ENCODE results near the gene SPC25. TPM values are rescaled to one million over a fixed set of nuclear protein-coding genes. Genes with fewer than 3 reads are reported as not detected.

SPC25 gene
- total and polyA plus RNA-seq, 9 of the 15 experiments (the other 6 are each of a cell fraction or from before 2014, with no cell fraction given): 44.8 to 100 (median 75.0) TPM

DNA sequence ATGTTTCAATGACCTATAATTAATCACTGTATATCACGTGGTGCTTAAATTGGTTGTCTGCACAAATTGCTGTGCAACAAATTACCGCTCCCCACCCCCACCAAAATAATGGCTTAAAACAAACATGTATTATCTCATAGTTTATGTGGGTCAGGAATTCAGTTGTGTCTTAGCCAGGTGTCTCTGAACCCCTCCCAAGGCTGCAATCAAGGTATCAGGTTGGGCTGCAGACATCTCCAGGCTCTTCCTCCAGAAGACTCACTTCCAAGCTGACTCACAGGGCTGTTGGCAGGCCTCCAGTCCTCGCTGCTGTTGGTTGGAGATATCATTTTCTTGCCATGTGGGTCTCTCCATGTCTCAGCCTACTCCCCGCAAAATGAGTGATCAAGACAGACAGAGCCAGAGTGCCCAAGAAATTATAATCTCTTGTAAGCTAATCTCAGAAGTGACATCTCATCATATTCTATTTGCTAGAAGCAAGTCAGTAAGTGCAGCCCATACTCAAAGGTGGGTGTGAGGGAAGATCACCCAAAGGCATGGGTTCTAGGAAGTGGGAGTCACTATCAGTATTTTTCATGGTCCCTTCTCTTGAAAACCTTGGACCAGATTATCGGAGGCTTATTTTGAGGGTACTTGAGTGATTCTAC lies 38.4 kb downstream of the SPC25 start (continued):
- TF ChIP-seq, protein P1, sequence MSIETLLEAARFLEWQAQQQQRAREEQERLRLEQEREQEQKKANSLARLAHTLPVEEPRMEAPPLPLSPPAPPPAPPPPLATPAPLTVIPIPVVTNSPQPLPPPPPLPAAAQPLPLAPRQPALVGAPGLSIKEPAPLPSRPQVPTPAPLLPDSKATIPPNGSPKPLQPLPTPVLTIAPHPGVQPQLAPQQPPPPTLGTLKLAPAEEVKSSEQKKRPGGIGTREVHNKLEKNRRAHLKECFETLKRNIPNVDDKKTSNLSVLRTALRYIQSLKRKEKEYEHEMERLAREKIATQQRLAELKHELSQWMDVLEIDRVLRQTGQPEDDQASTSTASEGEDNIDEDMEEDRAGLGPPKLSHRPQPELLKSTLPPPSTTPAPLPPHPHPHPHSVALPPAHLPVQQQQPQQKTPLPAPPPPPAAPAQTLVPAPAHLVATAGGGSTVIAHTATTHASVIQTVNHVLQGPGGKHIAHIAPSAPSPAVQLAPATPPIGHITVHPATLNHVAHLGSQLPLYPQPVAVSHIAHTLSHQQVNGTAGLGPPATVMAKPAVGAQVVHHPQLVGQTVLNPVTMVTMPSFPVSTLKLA (conservative IDR thresholded peaks at IDR 0.05): peak in 1 of 2 experiments; percentile 66
- TF ChIP-seq ZNF3 (CRISPR knock-in tag; IDR thresholded peaks at IDR 0.05): no peak
- TF ChIP-seq, protein P2, sequence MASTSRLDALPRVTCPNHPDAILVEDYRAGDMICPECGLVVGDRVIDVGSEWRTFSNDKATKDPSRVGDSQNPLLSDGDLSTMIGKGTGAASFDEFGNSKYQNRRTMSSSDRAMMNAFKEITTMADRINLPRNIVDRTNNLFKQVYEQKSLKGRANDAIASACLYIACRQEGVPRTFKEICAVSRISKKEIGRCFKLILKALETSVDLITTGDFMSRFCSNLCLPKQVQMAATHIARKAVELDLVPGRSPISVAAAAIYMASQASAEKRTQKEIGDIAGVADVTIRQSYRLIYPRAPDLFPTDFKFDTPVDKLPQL (IDR thresholded peaks at IDR 0.05; ENCODE audit: extremely low read depth, insufficient read length): no peak
- peak; percentile 96 for TF ChIP-seq TAL1 (IDR thresholded peaks at IDR 0.05)
- TF ChIP-seq, protein P3, sequence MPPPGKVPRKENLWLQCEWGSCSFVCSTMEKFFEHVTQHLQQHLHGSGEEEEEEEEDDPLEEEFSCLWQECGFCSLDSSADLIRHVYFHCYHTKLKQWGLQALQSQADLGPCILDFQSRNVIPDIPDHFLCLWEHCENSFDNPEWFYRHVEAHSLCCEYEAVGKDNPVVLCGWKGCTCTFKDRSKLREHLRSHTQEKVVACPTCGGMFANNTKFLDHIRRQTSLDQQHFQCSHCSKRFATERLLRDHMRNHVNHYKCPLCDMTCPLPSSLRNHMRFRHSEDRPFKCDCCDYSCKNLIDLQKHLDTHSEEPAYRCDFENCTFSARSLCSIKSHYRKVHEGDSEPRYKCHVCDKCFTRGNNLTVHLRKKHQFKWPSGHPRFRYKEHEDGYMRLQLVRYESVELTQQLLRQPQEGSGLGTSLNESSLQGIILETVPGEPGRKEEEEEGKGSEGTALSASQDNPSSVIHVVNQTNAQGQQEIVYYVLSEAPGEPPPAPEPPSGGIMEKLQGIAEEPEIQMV (tag; conservative IDR thresholded peaks at IDR 0.05; ENCODE audit: low read depth): no peak
- peak; percentile 64; the same call in 1 of the 2 replicates for TF ChIP-seq ZKSCAN1 (IDR thresholded peaks at IDR 0.05; ENCODE audit: low read depth, low read length)
- TF ChIP-seq, protein P4, sequence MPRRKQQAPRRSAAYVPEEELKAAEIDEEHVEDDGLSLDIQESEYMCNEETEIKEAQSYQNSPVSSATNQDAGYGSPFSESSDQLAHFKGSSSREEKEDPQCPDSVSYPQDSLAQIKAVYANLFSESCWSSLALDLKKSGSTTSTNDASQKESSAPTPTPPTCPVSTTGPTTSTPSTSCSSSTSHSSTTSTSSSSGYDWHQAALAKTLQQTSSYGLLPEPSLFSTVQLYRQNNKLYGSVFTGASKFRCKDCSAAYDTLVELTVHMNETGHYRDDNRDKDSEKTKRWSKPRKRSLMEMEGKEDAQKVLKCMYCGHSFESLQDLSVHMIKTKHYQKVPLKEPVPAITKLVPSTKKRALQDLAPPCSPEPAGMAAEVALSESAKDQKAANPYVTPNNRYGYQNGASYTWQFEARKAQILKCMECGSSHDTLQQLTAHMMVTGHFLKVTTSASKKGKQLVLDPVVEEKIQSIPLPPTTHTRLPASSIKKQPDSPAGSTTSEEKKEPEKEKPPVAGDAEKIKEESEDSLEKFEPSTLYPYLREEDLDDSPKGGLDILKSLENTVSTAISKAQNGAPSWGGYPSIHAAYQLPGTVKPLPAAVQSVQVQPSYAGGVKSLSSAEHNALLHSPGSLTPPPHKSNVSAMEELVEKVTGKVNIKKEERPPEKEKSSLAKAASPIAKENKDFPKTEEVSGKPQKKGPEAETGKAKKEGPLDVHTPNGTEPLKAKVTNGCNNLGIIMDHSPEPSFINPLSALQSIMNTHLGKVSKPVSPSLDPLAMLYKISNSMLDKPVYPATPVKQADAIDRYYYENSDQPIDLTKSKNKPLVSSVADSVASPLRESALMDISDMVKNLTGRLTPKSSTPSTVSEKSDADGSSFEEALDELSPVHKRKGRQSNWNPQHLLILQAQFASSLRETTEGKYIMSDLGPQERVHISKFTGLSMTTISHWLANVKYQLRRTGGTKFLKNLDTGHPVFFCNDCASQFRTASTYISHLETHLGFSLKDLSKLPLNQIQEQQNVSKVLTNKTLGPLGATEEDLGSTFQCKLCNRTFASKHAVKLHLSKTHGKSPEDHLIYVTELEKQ (CRISPR knock-in tag; IDR thresholded peaks at IDR 0.05): no peak
- TF ChIP-seq RBM14 (IDR thresholded peaks at IDR 0.05; ENCODE audit: borderline replicate concordance, insufficient read depth, low read depth, low read length): no peak
- TF ChIP-seq ZC3H11A (IDR thresholded peaks at IDR 0.05; ENCODE audit: low read depth, low read length): 0 out of 2 replicates have a peak, but pooled peaks have one; percentile 70
- no peak for TF ChIP-seq PHTF2 (CRISPR knock-in tag; IDR thresholded peaks at IDR 0.05)
- TF ChIP-seq, protein P5, sequence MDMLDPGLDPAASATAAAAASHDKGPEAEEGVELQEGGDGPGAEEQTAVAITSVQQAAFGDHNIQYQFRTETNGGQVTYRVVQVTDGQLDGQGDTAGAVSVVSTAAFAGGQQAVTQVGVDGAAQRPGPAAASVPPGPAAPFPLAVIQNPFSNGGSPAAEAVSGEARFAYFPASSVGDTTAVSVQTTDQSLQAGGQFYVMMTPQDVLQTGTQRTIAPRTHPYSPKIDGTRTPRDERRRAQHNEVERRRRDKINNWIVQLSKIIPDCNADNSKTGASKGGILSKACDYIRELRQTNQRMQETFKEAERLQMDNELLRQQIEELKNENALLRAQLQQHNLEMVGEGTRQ (CRISPR knock-in tag; IDR thresholded peaks at IDR 0.05): peak; percentile 70
- TF ChIP-seq FOXJ2 (tag; IDR thresholded peaks at IDR 0.05): no peak
- no peak for TF ChIP-seq ATF1 (CRISPR knock-in tag; IDR thresholded peaks at IDR 0.05)
- peak; percentile 38; the same call in 1 of the 2 replicates for TF ChIP-seq ATF1 (tag; IDR thresholded peaks at IDR 0.05)
- TF ChIP-seq RBM22 (IDR thresholded peaks at IDR 0.05; ENCODE audit: low read depth, low read length, poor library complexity, severe bottlenecking): no peak
- TF ChIP-seq CBFA2T2 (conservative IDR thresholded peaks at IDR 0.05): peak; percentile 97
- TF ChIP-seq, protein P6, sequence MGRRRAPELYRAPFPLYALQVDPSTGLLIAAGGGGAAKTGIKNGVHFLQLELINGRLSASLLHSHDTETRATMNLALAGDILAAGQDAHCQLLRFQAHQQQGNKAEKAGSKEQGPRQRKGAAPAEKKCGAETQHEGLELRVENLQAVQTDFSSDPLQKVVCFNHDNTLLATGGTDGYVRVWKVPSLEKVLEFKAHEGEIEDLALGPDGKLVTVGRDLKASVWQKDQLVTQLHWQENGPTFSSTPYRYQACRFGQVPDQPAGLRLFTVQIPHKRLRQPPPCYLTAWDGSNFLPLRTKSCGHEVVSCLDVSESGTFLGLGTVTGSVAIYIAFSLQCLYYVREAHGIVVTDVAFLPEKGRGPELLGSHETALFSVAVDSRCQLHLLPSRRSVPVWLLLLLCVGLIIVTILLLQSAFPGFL (CRISPR knock-in tag; IDR thresholded peaks at IDR 0.05): no peak
- TF ChIP-seq MECOM (CRISPR knock-in tag; IDR thresholded peaks at IDR 0.05): peak; percentile 85
- peak; percentile 53 for TF ChIP-seq HMGN3 (IDR thresholded peaks at IDR 0.05; ENCODE audit: borderline replicate concordance, extremely low read depth, insufficient read length, low read depth, low read length)

All from K562 (cell line).